Endothelial cell of umbilical vein (primary cell): ENCODE measurements around the gene FMNL2. TPM values are rescaled to one million over a fixed set of nuclear protein-coding genes. Genes with fewer than 3 reads are reported as not detected.

ENCODE experiments used
- BruUV-seq: library from RNA; stranded (reverse); fragments of 400-500 nt; replicated peaks from 2 replicates; lab custom pipeline; 2021; lab: Mats Ljungman, UMichigan
- CTCF ChIA-PET: fragments of 300-600, 350-600 bp; sonication (Branson Sonifier 250); formaldehyde crosslinking; loops from one replicate; lab custom pipeline; 2021; ENCODE audit warnings: antibody characterized with exemption, inconsistent platforms; lab: Charles Lee
- POLR2A ChIA-PET: fragments of 300-600, 350-600 bp; sonication (Branson Sonifier 250); formaldehyde crosslinking; loops from one replicate; lab custom pipeline; 2021; ENCODE audit warnings: antibody characterized with exemption, inconsistent platforms; lab: Charles Lee
- DNase-seq: peaks from one replicate; pipeline ENCODE4 v3.0.0-alpha.2; 2011; ENCODE audit warnings: low read depth, low spot score
- FAIRE-seq: peaks from 2 replicates; lab custom pipeline; 2011; peaks lifted over from hg19 to GRCh38; lab: Jason Lieb, UNC
- H2AFZ ChIP-seq: 2 replicates; pipeline ENCODE4 v1.6.0; 2012; ENCODE audit warnings: low read depth, low read length, control low read depth, inconsistent platforms
- H3K27ac ChIP-seq: 2 replicates; pipeline ENCODE4 v1.5.1; 2011; ENCODE audit warnings: low read depth, mild to moderate bottlenecking, control low read depth, low read length, moderate library complexity; ENCODE audit not compliant: insufficient read depth
- H3K27me3 ChIP-seq, 2 experiments: 2 replicates each; pipeline versions ENCODE4 v1.6.0 to v1.6.1; 2011; ENCODE audit warnings: low read length in 2 of 2, mixed read lengths in 1 of 2; ENCODE audit not compliant: control insufficient read depth in 2 of 2, insufficient read depth in 2 of 2
- H3K36me3 ChIP-seq, 2 experiments: 2 replicates in 1 of 2; 3 replicates in 1 of 2; pipeline ENCODE4 v1.5.1; 2011; ENCODE audit warnings: low read length in 2 of 2, mild to moderate bottlenecking in 1 of 2, moderate library complexity in 1 of 2; ENCODE audit not compliant: control insufficient read depth in 2 of 2, insufficient read depth in 2 of 2; ENCODE audit errors: extremely low read depth in 1 of 2
- H3K4me1 ChIP-seq: 3 replicates; pipeline ENCODE4 v1.5.1; 2011; ENCODE audit warnings: mild to moderate bottlenecking, low read length; ENCODE audit not compliant: control insufficient read depth, insufficient read depth; ENCODE audit errors: extremely low read depth
- H3K4me2 ChIP-seq: 2 replicates; pipeline ENCODE4 v1.6.1; 2011; ENCODE audit warnings: low read length, control low read depth, mixed read lengths; ENCODE audit not compliant: insufficient read depth
- H3K4me3 ChIP-seq, 3 experiments: fragments of 200-600 bp in 1 of 3; sonication (generic), shearing (Covaris generic) in 1 of 3; replicated peaks in 1 of 3; 2 replicates each; pipeline ENCODE4 v1.5.1; 2011 to 2016; ENCODE audit warnings: control low read depth in 3 of 3, low read length in 3 of 3, mild to moderate bottlenecking in 2 of 3, inconsistent platforms in 1 of 3, low read depth in 1 of 3, moderate library complexity in 1 of 3; ENCODE audit not compliant: insufficient read depth in 1 of 3
- H3K79me2 ChIP-seq: 2 replicates; pipeline ENCODE4 v1.6.0; 2012; ENCODE audit warnings: low read length, inconsistent platforms; ENCODE audit not compliant: control insufficient read depth, insufficient read depth
- H3K9ac ChIP-seq: replicated peaks from 2 replicates; pipeline ENCODE3; 2011; ENCODE audit warnings: low read length, control low read depth; ENCODE audit not compliant: insufficient read depth; ENCODE audit errors: extremely low read depth
- H3K9me1 ChIP-seq: replicated peaks from 3 replicates; pipeline ENCODE4 v1.6.0; 2011; ENCODE audit warnings: mild to moderate bottlenecking, low read length; ENCODE audit not compliant: control insufficient read depth, insufficient read depth; ENCODE audit errors: extremely low read depth
- H3K9me3 ChIP-seq: replicated peaks from 2 replicates; pipeline ENCODE4 v1.5.1; 2012; ENCODE audit warnings: low read length, inconsistent platforms; ENCODE audit not compliant: control insufficient read depth, insufficient read depth
- H4K20me1 ChIP-seq: replicated peaks from 2 replicates; pipeline ENCODE3; 2011; ENCODE audit warnings: mild to moderate bottlenecking, low read length; ENCODE audit not compliant: control insufficient read depth, insufficient read depth; ENCODE audit errors: extremely low read depth
- CTCF ChIP-seq, 2 donors: IDR thresholded peaks; 1 replicate in 1 of 2; 2 replicates in 1 of 2; pipeline ENCODE4 v1.5.1; 2011; ENCODE audit warnings: low read length in 2 of 2, mild to moderate bottlenecking in 2 of 2, moderate library complexity in 2 of 2, control low read depth in 1 of 2, inconsistent platforms in 1 of 2, low read depth in 1 of 2; ENCODE audit not compliant: insufficient read depth in 1 of 2; ENCODE audit errors: extremely low read depth in 1 of 2
- EZH2 ChIP-seq: IDR thresholded peaks from 2 replicates; pipeline ENCODE4 v1.6.1; 2012; ENCODE audit warnings: borderline replicate concordance, low read depth, mild to moderate bottlenecking, moderate library complexity, low read length, inconsistent platforms; ENCODE audit not compliant: severe bottlenecking
- FOS ChIP-seq: IDR thresholded peaks from 2 replicates; pipeline ENCODE4 v1.6.1; 2011; ENCODE audit warnings: mild to moderate bottlenecking, low read length, moderate library complexity, borderline replicate concordance; ENCODE audit not compliant: insufficient read depth
- GATA2 ChIP-seq: IDR thresholded peaks from 2 replicates; pipeline ENCODE4 v1.7.0; 2011; ENCODE audit warnings: low read depth, mild to moderate bottlenecking, moderate library complexity, mixed read lengths, low read length; ENCODE audit not compliant: insufficient read length, insufficient read depth
- JUN ChIP-seq: IDR thresholded peaks from 2 replicates; pipeline ENCODE4 v1.6.1; 2011; ENCODE audit warnings: borderline replicate concordance, low read depth; ENCODE audit not compliant: insufficient read length, insufficient read depth
- MAX ChIP-seq: IDR thresholded peaks from 2 replicates; pipeline ENCODE4 v1.6.1; 2011; ENCODE audit not compliant: insufficient read depth, insufficient read length
- MYC ChIP-seq: IDR thresholded peaks from one replicate; pipeline ENCODE4 v1.6.1; 2011; ENCODE audit warnings: mild to moderate bottlenecking, low read depth, low read length
- POLR2A ChIP-seq: IDR thresholded peaks from 2 replicates; pipeline ENCODE4 v1.6.1; 2012; ENCODE audit warnings: low read depth, mild to moderate bottlenecking, control low read depth, low read length
- POLR2AphosphoS5 ChIP-seq: IDR thresholded peaks from 2 replicates; pipeline ENCODE4 v1.6.1; 2012; ENCODE audit warnings: low read depth, mild to moderate bottlenecking, control low read depth, low read length, moderate library complexity; ENCODE audit not compliant: insufficient read depth
- dilution Hi-C: fragments of 300-500 bp; cut with MboI; formaldehyde crosslinking; loops from one replicate; pipeline ENCODE4 v1.15.0; 2019; ENCODE audit warnings: low sequenced_read_pairs; ENCODE audit not compliant: extremely low pct_ligation_motif_present
- intact Hi-C: fragments of 100-400 bp; cut with micrococcal nuclease; formaldehyde crosslinking; loops from one replicate; pipeline ENCODE4 v1.10.0; 2022
- polyA plus RNA-seq, 4 experiments: library from polyadenylated mRNA; depleted of rRNA in 3 of 4; stranded (reverse) in 3 of 4; unstranded in 1 of 4; fragments of >200 nt; gene quantifications; 2 replicates each; pipeline versions ENCODE4 v1.2.1 to v1.2.3, GENCODE V29; 2011 to 2012; ENCODE audit warnings: missing spikeins in 1 of 4
- total RNA-seq: library from RNA; stranded (reverse); gene quantifications from 2 replicates; pipeline ENCODE4 v1.2.3, GENCODE V29; 2021

FMNL2 gene
- total and polyA plus RNA-seq, 2 donors (not counting 3 experiments of a cell fraction or from before 2014, with no cell fraction given), result 8.3 to 28.0 TPM

- TF ChIP-seq MAX (no peak), POLR2A (no peak), FOS (no peak), POLR2AphosphoS5 (no peak), EZH2 (no peak), GATA2 (no peak), JUN (no peak), MYC (no peak), CTCF (IDR thresholded peaks at IDR 0.05; ENCODE audit: extremely low read depth in 1 of 2, insufficient read depth in 1 of 2, low read depth in 1 of 2, low read length in 2 of 2) (no peak)
- dilution Hi-C loops (no loop called here), intact Hi-C loops (no loop called here)
- POLR2A ChIA-PET, result no interaction called here
- Histone ChIP-seq H3K4me3 (no peak overlapping the region), H4K20me1 (peaks cover 2% of the 10 kb centered on the region), H3K79me2 (peaks cover 15% of the 10 kb centered on the region), H3K9me3 (no peaks in the 10 kb centered on the region), H3K9me1 (no peaks in the 10 kb centered on the region), H3K9ac (no peak overlapping the region), H3K4me1 (peaks cover 2% of the 10 kb centered on the region), H3K36me3 (no peaks in the 10 kb centered on the region), H3K27ac (no peak overlapping the region), H2AFZ (no peak overlapping the region), H3K4me2 (no peak overlapping the region), H3K27me3 (no peaks in the 10 kb centered on the region)
- BruUV-seq, result no TSS peak
- DNase-seq (no peak), FAIRE-seq (no peak)
- CTCF ChIA-PET, result interaction anchor here (0.8 kb wide), 1 partner anchor 10 kb away, joined by 3 read pairs; no protein-coding TSS in a partner anchor
Measured at GRCh38 chr2:152440460-152440859, 105.5 kb downstream of the FMNL2 start.
